ENCODE measurements around the gene ABCD4.

ABCD4 gene

GRCh38 chr14:74347795-74348100 lies 45.0 kb upstream of the ABCD4 start:
- no peak for DNase-seq
- H3K4me1 ChIP-seq (ENCODE audit: low read length) = no peaks in the 10 kb centered on the region
- no peaks in the 10 kb centered on the region for H4K20me1 ChIP-seq (ENCODE audit: insufficient read depth, low read length)
- no peaks in the 10 kb centered on the region for H3K9me3 ChIP-seq (replicated peaks; ENCODE audit: insufficient read depth, low read length)
- no peaks in the 10 kb centered on the region for H3K27me3 ChIP-seq (replicated peaks; ENCODE audit: insufficient read depth, low read length)
- H3K4me3 ChIP-seq (ENCODE audit: low read length) = no peak overlapping the region
- no peak overlapping the region for H3K9ac ChIP-seq (ENCODE audit: low read length)
- H2AFZ ChIP-seq (ENCODE audit: low read length) = no peak overlapping the region
- H3K79me2 ChIP-seq (ENCODE audit: low read length) = no peaks in the 10 kb centered on the region
- no peak overlapping the region for H3K4me2 ChIP-seq (ENCODE audit: low read depth, low read length)
- no peaks in the 10 kb centered on the region for H3F3A ChIP-seq (ENCODE audit: insufficient read depth, low read length)
- no peaks in the 10 kb centered on the region for H3K36me3 ChIP-seq (replicated peaks; ENCODE audit: insufficient read depth, low read length)
- TF ChIP-seq EZH2 (optimal IDR thresholded peaks at IDR 0.05; ENCODE audit: low read depth, low read length) = no peak
- no peak for TF ChIP-seq CTCF (IDR thresholded peaks at IDR 0.05; ENCODE audit: low read length)
- TF ChIP-seq EZH2phosphoT487 (IDR thresholded peaks at IDR 0.05; ENCODE audit: low read length) = no peak
- H3K27ac ChIP-seq (ENCODE audit: low read length) = no peak overlapping the region
- no peaks in the 10 kb centered on the region for H3K9me2 ChIP-seq (replicated peaks; ENCODE audit: insufficient read depth, low read length)

- Histone ChIP-seq H3F3A (ENCODE audit: insufficient read depth, low read length) (no peaks in the 10 kb centered on the region), H3K27ac (ENCODE audit: low read length) (no peak overlapping the region), H3K27me3 (replicated peaks; ENCODE audit: insufficient read depth, low read length) (no peaks in the 10 kb centered on the region), H3K9ac (ENCODE audit: low read length) (no peak overlapping the region), H3K36me3 (replicated peaks; ENCODE audit: insufficient read depth, low read length) (no peaks in the 10 kb centered on the region), H3K9me2 (replicated peaks; ENCODE audit: insufficient read depth, low read length) (no peaks in the 10 kb centered on the region), H3K4me2 (ENCODE audit: low read depth, low read length) (no peak overlapping the region), H4K20me1 (ENCODE audit: insufficient read depth, low read length) (no peaks in the 10 kb centered on the region), H3K9me3 (replicated peaks; ENCODE audit: insufficient read depth, low read length) (no peaks in the 10 kb centered on the region), H2AFZ (ENCODE audit: low read length) (no peak overlapping the region), H3K4me1 (ENCODE audit: low read length) (no peaks in the 10 kb centered on the region), H3K79me2 (ENCODE audit: low read length) (no peaks in the 10 kb centered on the region), H3K4me3 (ENCODE audit: low read length) (no peak overlapping the region)
- no peak for DNase-seq
- no peak for TF ChIP-seq EZH2 (optimal IDR thresholded peaks at IDR 0.05; ENCODE audit: low read depth, low read length)
- TF ChIP-seq EZH2phosphoT487 (IDR thresholded peaks at IDR 0.05; ENCODE audit: low read length) = no peak
- no peak for TF ChIP-seq CTCF (IDR thresholded peaks at IDR 0.05; ENCODE audit: low read length)
These were observed 44.5 kb upstream of the ABCD4 start for GRCh38 chr14:74347097-74347794.

GRCh38 chr14:74346341-74346740 lies 43.6 kb upstream of the ABCD4 start:
- H2AFZ ChIP-seq (ENCODE audit: low read length) = no peak overlapping the region
- H3K27me3 ChIP-seq (replicated peaks; ENCODE audit: insufficient read depth, low read length) = no peaks in the 10 kb centered on the region
- H3F3A ChIP-seq (ENCODE audit: insufficient read depth, low read length) = no peaks in the 10 kb centered on the region
- no peaks in the 10 kb centered on the region for H3K9me3 ChIP-seq (replicated peaks; ENCODE audit: insufficient read depth, low read length)
- H3K27ac ChIP-seq (ENCODE audit: low read length) = no peak overlapping the region
- TF ChIP-seq CTCF (IDR thresholded peaks at IDR 0.05; ENCODE audit: low read length) = no peak
- no peak for TF ChIP-seq EZH2 (optimal IDR thresholded peaks at IDR 0.05; ENCODE audit: low read depth, low read length)
- TF ChIP-seq EZH2phosphoT487 (IDR thresholded peaks at IDR 0.05; ENCODE audit: low read length) = no peak
- H3K4me1 ChIP-seq (ENCODE audit: low read length) = no peaks in the 10 kb centered on the region
- no peaks in the 10 kb centered on the region for H3K9me2 ChIP-seq (replicated peaks; ENCODE audit: insufficient read depth, low read length)
- no peak overlapping the region for H3K4me3 ChIP-seq (ENCODE audit: low read length)
- H4K20me1 ChIP-seq (ENCODE audit: insufficient read depth, low read length) = no peaks in the 10 kb centered on the region
- H3K79me2 ChIP-seq (ENCODE audit: low read length) = no peaks in the 10 kb centered on the region
- no peak overlapping the region for H3K9ac ChIP-seq (ENCODE audit: low read length)
- no peak overlapping the region for H3K4me2 ChIP-seq (ENCODE audit: low read depth, low read length)
- H3K36me3 ChIP-seq (replicated peaks; ENCODE audit: insufficient read depth, low read length) = no peaks in the 10 kb centered on the region
- no peak for DNase-seq
